ENCODE data around the gene SHMT2. TPM values are rescaled to one million over a fixed set of nuclear protein-coding genes. Genes with fewer than 3 reads are reported as not detected.

The SHMT2 gene
- total and polyA plus RNA-seq, 9 of the 15 experiments (the other 6 are each of a cell fraction or from before 2014, with no cell fraction given), result 46.1 to 319 (median 115) TPM

DNA sequence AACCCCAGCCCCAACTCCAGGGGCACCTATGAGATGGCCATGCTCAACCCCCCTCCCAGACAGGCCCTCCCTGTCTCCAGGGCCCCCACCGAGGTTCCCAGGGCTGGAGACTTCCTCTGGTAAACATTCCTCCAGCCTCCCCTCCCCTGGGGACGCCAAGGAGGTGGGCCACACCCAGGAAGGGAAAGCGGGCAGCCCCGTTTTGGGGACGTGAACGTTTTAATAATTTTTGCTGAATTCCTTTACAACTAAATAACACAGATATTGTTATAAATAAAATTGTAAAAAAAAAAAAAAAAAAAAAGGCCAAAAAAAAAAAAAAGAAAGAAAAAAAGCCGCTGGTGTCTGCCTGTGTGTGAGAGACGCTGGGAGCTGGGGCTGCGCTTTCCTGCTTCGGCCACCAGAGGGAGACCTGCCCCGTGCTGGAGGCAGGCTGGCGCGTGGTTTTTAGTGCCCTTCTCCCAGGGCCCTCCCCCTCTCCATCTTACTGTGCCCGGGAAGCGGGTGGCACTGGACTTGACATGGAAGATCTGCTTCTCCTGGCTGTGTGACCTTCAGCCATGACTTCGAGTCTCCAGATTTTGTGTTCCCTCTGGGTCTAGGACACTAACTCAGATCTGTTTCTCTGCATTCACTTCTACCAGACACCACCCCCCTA is 16.3 kb upstream of the SHMT2 start (continued):
- TF ChIP-seq, protein P1, sequence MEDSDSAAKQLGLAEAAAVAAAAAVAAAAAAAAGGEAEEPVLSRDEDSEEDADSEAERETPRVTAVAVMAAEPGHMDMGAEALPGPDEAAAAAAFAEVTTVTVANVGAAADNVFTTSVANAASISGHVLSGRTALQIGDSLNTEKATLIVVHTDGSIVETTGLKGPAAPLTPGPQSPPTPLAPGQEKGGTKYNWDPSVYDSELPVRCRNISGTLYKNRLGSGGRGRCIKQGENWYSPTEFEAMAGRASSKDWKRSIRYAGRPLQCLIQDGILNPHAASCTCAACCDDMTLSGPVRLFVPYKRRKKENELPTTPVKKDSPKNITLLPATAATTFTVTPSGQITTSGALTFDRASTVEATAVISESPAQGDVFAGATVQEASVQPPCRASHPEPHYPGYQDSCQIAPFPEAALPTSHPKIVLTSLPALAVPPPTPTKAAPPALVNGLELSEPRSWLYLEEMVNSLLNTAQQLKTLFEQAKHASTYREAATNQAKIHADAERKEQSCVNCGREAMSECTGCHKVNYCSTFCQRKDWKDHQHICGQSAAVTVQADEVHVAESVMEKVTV (CRISPR knock-in tag; IDR thresholded peaks at IDR 0.05), result peak; percentile 75
- TF ChIP-seq, protein P2, sequence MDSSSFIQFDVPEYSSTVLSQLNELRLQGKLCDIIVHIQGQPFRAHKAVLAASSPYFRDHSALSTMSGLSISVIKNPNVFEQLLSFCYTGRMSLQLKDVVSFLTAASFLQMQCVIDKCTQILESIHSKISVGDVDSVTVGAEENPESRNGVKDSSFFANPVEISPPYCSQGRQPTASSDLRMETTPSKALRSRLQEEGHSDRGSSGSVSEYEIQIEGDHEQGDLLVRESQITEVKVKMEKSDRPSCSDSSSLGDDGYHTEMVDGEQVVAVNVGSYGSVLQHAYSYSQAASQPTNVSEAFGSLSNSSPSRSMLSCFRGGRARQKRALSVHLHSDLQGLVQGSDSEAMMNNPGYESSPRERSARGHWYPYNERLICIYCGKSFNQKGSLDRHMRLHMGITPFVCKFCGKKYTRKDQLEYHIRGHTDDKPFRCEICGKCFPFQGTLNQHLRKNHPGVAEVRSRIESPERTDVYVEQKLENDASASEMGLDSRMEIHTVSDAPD (CRISPR knock-in tag; IDR thresholded peaks at IDR 0.05), result no peak
- TF ChIP-seq BRD9 (IDR thresholded peaks at IDR 0.05; ENCODE audit: low read depth, partially characterized antibody) (peak; percentile 35), KLF16 (IDR thresholded peaks at IDR 0.05) (peak; percentile 18; the same call in 1 of the 2 replicates), ZNF134 (CRISPR knock-in tag; conservative IDR thresholded peaks at IDR 0.05) (no peak), HIVEP1 (CRISPR knock-in tag; IDR thresholded peaks at IDR 0.05) (no peak), SIRT6 (IDR thresholded peaks at IDR 0.05; ENCODE audit: low read depth, low read length) (no peak), EWSR1 (IDR thresholded peaks at IDR 0.05; ENCODE audit: borderline replicate concordance, low read depth, partially characterized antibody) (no peak), PHF20 (IDR thresholded peaks at IDR 0.05; ENCODE audit: partially characterized antibody) (no peak), RB1 (IDR thresholded peaks at IDR 0.05; ENCODE audit: low read depth) (peak; percentile 55; the same call in 1 of the 2 replicates), HNRNPL (IDR thresholded peaks at IDR 0.05; ENCODE audit: low read depth, low read length) (peak; percentile 52; the same call in 1 of the 2 replicates), CC2D1A (IDR thresholded peaks at IDR 0.05) (peak; percentile 63; the same call in 1 of the 2 replicates), ZNF384 (IDR thresholded peaks at IDR 0.05; ENCODE audit: low read depth, low read length) (peak; percentile 89), ELF1 (tag; IDR thresholded peaks at IDR 0.05) (no peak), PRMT5 (CRISPR knock-in tag; IDR thresholded peaks at IDR 0.05) (no peak), SRSF1 (IDR thresholded peaks at IDR 0.05; ENCODE audit: low read depth, low read length) (no peak)
- TF ChIP-seq, protein P3, sequence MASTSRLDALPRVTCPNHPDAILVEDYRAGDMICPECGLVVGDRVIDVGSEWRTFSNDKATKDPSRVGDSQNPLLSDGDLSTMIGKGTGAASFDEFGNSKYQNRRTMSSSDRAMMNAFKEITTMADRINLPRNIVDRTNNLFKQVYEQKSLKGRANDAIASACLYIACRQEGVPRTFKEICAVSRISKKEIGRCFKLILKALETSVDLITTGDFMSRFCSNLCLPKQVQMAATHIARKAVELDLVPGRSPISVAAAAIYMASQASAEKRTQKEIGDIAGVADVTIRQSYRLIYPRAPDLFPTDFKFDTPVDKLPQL (IDR thresholded peaks at IDR 0.05; ENCODE audit: extremely low read depth, insufficient read length), result no peak
- TF ChIP-seq, protein P4, sequence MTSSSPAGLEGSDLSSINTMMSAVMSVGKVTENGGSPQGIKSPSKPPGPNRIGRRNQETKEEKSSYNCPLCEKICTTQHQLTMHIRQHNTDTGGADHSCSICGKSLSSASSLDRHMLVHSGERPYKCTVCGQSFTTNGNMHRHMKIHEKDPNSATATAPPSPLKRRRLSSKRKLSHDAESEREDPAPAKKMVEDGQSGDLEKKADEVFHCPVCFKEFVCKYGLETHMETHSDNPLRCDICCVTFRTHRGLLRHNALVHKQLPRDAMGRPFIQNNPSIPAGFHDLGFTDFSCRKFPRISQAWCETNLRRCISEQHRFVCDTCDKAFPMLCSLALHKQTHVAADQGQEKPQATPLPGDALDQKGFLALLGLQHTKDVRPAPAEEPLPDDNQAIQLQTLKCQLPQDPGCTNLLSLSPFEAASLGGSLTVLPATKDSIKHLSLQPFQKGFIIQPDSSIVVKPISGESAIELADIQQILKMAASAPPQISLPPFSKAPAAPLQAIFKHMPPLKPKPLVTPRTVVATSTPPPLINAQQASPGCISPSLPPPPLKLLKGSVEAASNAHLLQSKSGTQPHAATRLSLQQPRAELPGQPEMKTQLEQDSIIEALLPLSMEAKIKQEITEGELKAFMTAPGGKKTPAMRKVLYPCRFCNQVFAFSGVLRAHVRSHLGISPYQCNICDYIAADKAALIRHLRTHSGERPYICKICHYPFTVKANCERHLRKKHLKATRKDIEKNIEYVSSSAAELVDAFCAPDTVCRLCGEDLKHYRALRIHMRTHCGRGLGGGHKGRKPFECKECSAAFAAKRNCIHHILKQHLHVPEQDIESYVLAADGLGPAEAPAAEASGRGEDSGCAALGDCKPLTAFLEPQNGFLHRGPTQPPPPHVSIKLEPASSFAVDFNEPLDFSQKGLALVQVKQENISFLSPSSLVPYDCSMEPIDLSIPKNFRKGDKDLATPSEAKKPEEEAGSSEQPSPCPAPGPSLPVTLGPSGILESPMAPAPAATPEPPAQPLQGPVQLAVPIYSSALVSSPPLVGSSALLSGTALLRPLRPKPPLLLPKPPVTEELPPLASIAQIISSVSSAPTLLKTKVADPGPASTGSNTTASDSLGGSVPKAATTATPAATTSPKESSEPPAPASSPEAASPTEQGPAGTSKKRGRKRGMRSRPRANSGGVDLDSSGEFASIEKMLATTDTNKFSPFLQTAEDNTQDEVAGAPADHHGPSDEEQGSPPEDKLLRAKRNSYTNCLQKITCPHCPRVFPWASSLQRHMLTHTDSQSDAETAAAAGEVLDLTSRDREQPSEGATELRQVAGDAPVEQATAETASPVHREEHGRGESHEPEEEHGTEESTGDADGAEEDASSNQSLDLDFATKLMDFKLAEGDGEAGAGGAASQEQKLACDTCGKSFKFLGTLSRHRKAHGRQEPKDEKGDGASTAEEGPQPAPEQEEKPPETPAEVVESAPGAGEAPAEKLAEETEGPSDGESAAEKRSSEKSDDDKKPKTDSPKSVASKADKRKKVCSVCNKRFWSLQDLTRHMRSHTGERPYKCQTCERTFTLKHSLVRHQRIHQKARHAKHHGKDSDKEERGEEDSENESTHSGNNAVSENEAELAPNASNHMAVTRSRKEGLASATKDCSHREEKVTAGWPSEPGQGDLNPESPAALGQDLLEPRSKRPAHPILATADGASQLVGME (CRISPR knock-in tag; IDR thresholded peaks at IDR 0.05), result no peak

All from K562 (cell line).